VCaP (cell line): Measurements from ENCODE around the gene WARS2.

Source experiments
- H3K27ac ChIP-seq: fragments of 450-650 bp; 2 replicates; pipeline ENCODE4 v1.5.1; 2017
- CTCF ChIP-seq: fragments of 450-650 bp; conservative IDR thresholded peaks from 2 replicates; pipeline ENCODE4 v1.5.1; 2017; ENCODE audit warnings: mild to moderate bottlenecking, moderate library complexity

WARS2 gene

GRCh38 chr1:118985640-118986554 is 154.6 kb downstream of the WARS2 start:
- TF ChIP-seq CTCF, result no peak
- no peak overlapping the region for H3K27ac ChIP-seq

- TF ChIP-seq CTCF, result no peak
These were observed 155.5 kb downstream of the WARS2 start for GRCh38 chr1:118984722-118985639.

GRCh38 chr1:118984086-118984721 is 156.2 kb downstream of the WARS2 start:
- H3K27ac ChIP-seq, result no peak overlapping the region
- no peak for TF ChIP-seq CTCF

More at GRCh38 chr1:118984722-118985639, 155.5 kb downstream of the WARS2 start:
- no peak overlapping the region for H3K27ac ChIP-seq

GRCh38 chr1:118983558-118984041 is 156.9 kb downstream of the WARS2 start:
- no peak for TF ChIP-seq CTCF
- no peak overlapping the region for H3K27ac ChIP-seq

GRCh38 chr1:118982821-118983557 is 157.5 kb downstream of the WARS2 start:
- no peak for TF ChIP-seq CTCF
- no peak overlapping the region for H3K27ac ChIP-seq

- no peak overlapping the region for H3K27ac ChIP-seq
- no peak for TF ChIP-seq CTCF
These were observed 158.2 kb downstream of the WARS2 start for GRCh38 chr1:118982266-118982665.
